PC-9 (cell line): ENCODE measurements around the gene VEPH1. TPM values are rescaled to one million over a fixed set of nuclear protein-coding genes. Genes with fewer than 3 reads are reported as not detected.

Experiments used
- BruUV-seq: library from RNA; stranded (reverse); fragments of 400-500 nt; replicated peaks from 2 replicates; lab custom pipeline; 2021; lab: Mats Ljungman, UMichigan
- CTCF ChIA-PET: fragments of 300-600 bp; sonication (Branson Sonifier 250); formaldehyde crosslinking; loops from one replicate; lab custom pipeline; 2022; ENCODE audit warnings: antibody characterized with exemption; lab: Charles Lee
- POLR2A ChIA-PET: fragments of 300-600 bp; sonication (Branson Sonifier 250); formaldehyde crosslinking; loops from one replicate; lab custom pipeline; 2022; ENCODE audit warnings: antibody characterized with exemption; ENCODE audit not compliant: unreplicated experiment; lab: Charles Lee
- DNase-seq, 2 experiments: peaks; one replicate each; pipeline versions ENCODE4 v3.0.0 to v3.0.0-alpha.2; 2015 to 2022; ENCODE audit warnings: mixed read lengths in 1 of 2
- H2AFZ ChIP-seq: fragments of 200-600 bp; sonication (generic); 2 replicates; pipeline ENCODE4 v1.8.1; 2017; ENCODE audit warnings: antibody characterized with exemption
- H3F3A ChIP-seq: fragments of 200-600 bp; sonication (generic); 2 replicates; pipeline ENCODE4 v1.8.1; 2017; ENCODE audit warnings: antibody characterized with exemption, mild to moderate bottlenecking, low read depth; ENCODE audit not compliant: insufficient read depth
- H3K27ac ChIP-seq: fragments of 200-600 bp; sonication (generic); 2 replicates; pipeline ENCODE4 v1.6.1; 2016; ENCODE audit warnings: mixed run types
- H3K27me3 ChIP-seq: fragments of 200-600 bp; sonication (generic); 2 replicates; pipeline ENCODE4 v1.6.1; 2016; ENCODE audit warnings: low read depth, mixed run types; ENCODE audit not compliant: insufficient read depth
- H3K36me3 ChIP-seq: fragments of 200-600 bp; sonication (generic); 2 replicates; pipeline ENCODE4 v1.6.1; 2016; ENCODE audit warnings: low read depth, mixed run types
- H3K4me1 ChIP-seq: fragments of 200-600 bp; sonication (generic); replicated peaks from 2 replicates; pipeline ENCODE4 v1.6.1; 2016; ENCODE audit warnings: mixed run types; ENCODE audit not compliant: insufficient read depth
- H3K4me2 ChIP-seq: fragments of 200-600 bp; sonication (generic); 2 replicates; pipeline ENCODE4 v1.6.1; 2017; ENCODE audit warnings: mixed run types
- H3K4me3 ChIP-seq: fragments of 200-600 bp; sonication (generic); 2 replicates; pipeline ENCODE4 v1.6.1; 2016; ENCODE audit warnings: mixed run types
- H3K79me2 ChIP-seq: fragments of 200-600 bp; sonication (generic); 2 replicates; pipeline ENCODE4 v1.6.1; 2017; ENCODE audit warnings: low read depth, mixed run types
- H3K9me2 ChIP-seq: fragments of 200-600 bp; sonication (generic); 2 replicates; pipeline ENCODE4 v1.8.1; 2017; ENCODE audit warnings: mild to moderate bottlenecking; ENCODE audit not compliant: insufficient read depth
- H3K9me3 ChIP-seq: fragments of 200-600 bp; sonication (generic); 2 replicates; pipeline ENCODE4 v1.8.1; 2016; ENCODE audit warnings: low read depth; ENCODE audit not compliant: insufficient read depth
- H4K20me1 ChIP-seq: fragments of 200-600 bp; sonication (generic); 2 replicates; pipeline ENCODE4 v1.8.1; 2017; ENCODE audit not compliant: insufficient read depth
- EZH2 ChIP-seq: fragments of 200-600 bp; sonication (generic); IDR thresholded peaks from 2 replicates; pipeline ENCODE4 v1.8.0; 2017; ENCODE audit warnings: antibody characterized with exemption, low read depth
- intact Hi-C: fragments of 100-400 bp; cut with micrococcal nuclease; formaldehyde crosslinking; loops from one replicate; pipeline ENCODE4 v1.10.0; 2022; ENCODE audit not compliant: unreplicated experiment
- total RNA-seq: library from RNA; stranded (reverse); gene quantifications from 2 replicates; pipeline ENCODE4 v1.2.3, GENCODE V29; 2021
- TF ChIP-seq, protein P1 (sequence below): fragments of 200-600 bp; sonication (generic); conservative IDR thresholded peaks from 2 replicates; pipeline ENCODE4 v1.6.1; 2017; ENCODE audit warnings: mixed run types, antibody characterized with exemption, mild to moderate bottlenecking, moderate library complexity

The VEPH1 gene
- total RNA-seq, 1 experiment from 2014 or later, result 4.0 TPM

GRCh38 chr3:157280354-157280753, 222.9 kb downstream of the VEPH1 start:
- Histone ChIP-seq H2AFZ (no peak overlapping the region), H3K36me3 (no peaks in the 10 kb centered on the region), H3K79me2 (no peaks in the 10 kb centered on the region), H4K20me1 (no peaks in the 10 kb centered on the region), H3K4me3 (no peak overlapping the region), H3K4me2 (no peak overlapping the region), H3K27me3 (no peaks in the 10 kb centered on the region), H3K9me3 (no peaks in the 10 kb centered on the region), H3K4me1 (no peaks in the 10 kb centered on the region), H3K27ac (no peak overlapping the region), H3F3A (no peaks in the 10 kb centered on the region), H3K9me2 (no peaks in the 10 kb centered on the region)
- ChIA-PET CTCF (no interaction called here), POLR2A (interaction anchor here (0.6 kb wide), 1 partner anchor 18 kb away, joined by 6 read pairs; no protein-coding TSS in a partner anchor)
- no TSS peak for BruUV-seq
- no peak for TF ChIP-seq EZH2
- TF ChIP-seq, protein P1, sequence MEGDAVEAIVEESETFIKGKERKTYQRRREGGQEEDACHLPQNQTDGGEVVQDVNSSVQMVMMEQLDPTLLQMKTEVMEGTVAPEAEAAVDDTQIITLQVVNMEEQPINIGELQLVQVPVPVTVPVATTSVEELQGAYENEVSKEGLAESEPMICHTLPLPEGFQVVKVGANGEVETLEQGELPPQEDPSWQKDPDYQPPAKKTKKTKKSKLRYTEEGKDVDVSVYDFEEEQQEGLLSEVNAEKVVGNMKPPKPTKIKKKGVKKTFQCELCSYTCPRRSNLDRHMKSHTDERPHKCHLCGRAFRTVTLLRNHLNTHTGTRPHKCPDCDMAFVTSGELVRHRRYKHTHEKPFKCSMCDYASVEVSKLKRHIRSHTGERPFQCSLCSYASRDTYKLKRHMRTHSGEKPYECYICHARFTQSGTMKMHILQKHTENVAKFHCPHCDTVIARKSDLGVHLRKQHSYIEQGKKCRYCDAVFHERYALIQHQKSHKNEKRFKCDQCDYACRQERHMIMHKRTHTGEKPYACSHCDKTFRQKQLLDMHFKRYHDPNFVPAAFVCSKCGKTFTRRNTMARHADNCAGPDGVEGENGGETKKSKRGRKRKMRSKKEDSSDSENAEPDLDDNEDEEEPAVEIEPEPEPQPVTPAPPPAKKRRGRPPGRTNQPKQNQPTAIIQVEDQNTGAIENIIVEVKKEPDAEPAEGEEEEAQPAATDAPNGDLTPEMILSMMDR, result no peak
- intact Hi-C loops, result loop anchor here (2.0 kb wide), 1 partner anchor 32 kb away; no protein-coding TSS in a partner anchor
- DNase-seq, result no peak

- CTCF ChIA-PET, result no interaction called here
- Histone ChIP-seq H3K4me2 (no peak overlapping the region), H4K20me1 (no peaks in the 10 kb centered on the region), H3K9me3 (no peaks in the 10 kb centered on the region), H3K9me2 (no peaks in the 10 kb centered on the region), H3K36me3 (no peaks in the 10 kb centered on the region), H3K4me1 (no peaks in the 10 kb centered on the region), H2AFZ (no peak overlapping the region), H3K4me3 (no peak overlapping the region), H3F3A (no peaks in the 10 kb centered on the region), H3K27ac (no peak overlapping the region), H3K27me3 (no peaks in the 10 kb centered on the region), H3K79me2 (no peaks in the 10 kb centered on the region)
- BruUV-seq, result no TSS peak
- intact Hi-C loops, result no loop called here
- DNase-seq, result no peak
- POLR2A ChIA-PET, result no interaction called here
- TF ChIP-seq, protein P1, result no peak
- no peak for TF ChIP-seq EZH2
Observed at GRCh38 chr3:157279237-157279636, 224.0 kb downstream of the VEPH1 start.

- Histone ChIP-seq H3F3A (no peaks in the 10 kb centered on the region), H3K4me2 (no peak overlapping the region), H3K27me3 (no peaks in the 10 kb centered on the region), H2AFZ (no peak overlapping the region), H3K36me3 (no peaks in the 10 kb centered on the region), H3K27ac (no peak overlapping the region), H3K79me2 (no peaks in the 10 kb centered on the region), H3K4me3 (no peak overlapping the region), H4K20me1 (no peaks in the 10 kb centered on the region), H3K9me3 (no peaks in the 10 kb centered on the region), H3K4me1 (no peaks in the 10 kb centered on the region), H3K9me2 (no peaks in the 10 kb centered on the region)
- BruUV-seq, result no TSS peak
- ChIA-PET CTCF (interaction anchor here (0.7 kb wide), 1 partner anchor 126 kb away, joined by 3 read pairs; no protein-coding TSS in a partner anchor), POLR2A (no interaction called here)
- DNase-seq, result no peak
- no peak for TF ChIP-seq EZH2
- TF ChIP-seq, protein P1, result no peak
- intact Hi-C loops, result no loop called here
Observed at GRCh38 chr3:157276801-157277200, 226.4 kb downstream of the VEPH1 start.
